Measurements from ENCODE around the gene TXN2.

Gene TXN2

GRCh38 chr22:36443198-36443770, 38.2 kb downstream of the TXN2 start:
- TF ChIP-seq CTCF (IDR thresholded peaks at IDR 0.05; ENCODE audit: low read depth, low read length) = no peak
- H3K4me3 ChIP-seq (ENCODE audit: low read depth, low read length) = no peak overlapping the region

- no peak for TF ChIP-seq CTCF (IDR thresholded peaks at IDR 0.05; ENCODE audit: low read depth, low read length)
Observed at GRCh38 chr22:36442506-36443197, 38.8 kb downstream of the TXN2 start.

GRCh38 chr22:36440429-36441002, 40.9 kb downstream of the TXN2 start:
- no peak overlapping the region for H3K4me3 ChIP-seq (ENCODE audit: low read depth, low read length)
- TF ChIP-seq CTCF (IDR thresholded peaks at IDR 0.05; ENCODE audit: low read depth, low read length) = no peak

More at GRCh38 chr22:36442506-36443197, 38.8 kb downstream of the TXN2 start:
- no peak overlapping the region for H3K4me3 ChIP-seq (ENCODE audit: low read depth, low read length)

- no peak overlapping the region for H3K4me3 ChIP-seq (ENCODE audit: low read depth, low read length)
- no peak for TF ChIP-seq CTCF (IDR thresholded peaks at IDR 0.05; ENCODE audit: low read depth, low read length)
Observed at GRCh38 chr22:36439481-36440271, 41.8 kb downstream of the TXN2 start.

GRCh38 chr22:36435516-36436415, 45.7 kb downstream of the TXN2 start:
- no peak for TF ChIP-seq CTCF (IDR thresholded peaks at IDR 0.05; ENCODE audit: low read depth, low read length)
- no peak overlapping the region for H3K4me3 ChIP-seq (ENCODE audit: low read depth, low read length)

GRCh38 chr22:36433318-36434231, 47.9 kb downstream of the TXN2 start:
- TF ChIP-seq CTCF (IDR thresholded peaks at IDR 0.05; ENCODE audit: low read depth, low read length) = no peak
- no peak overlapping the region for H3K4me3 ChIP-seq (ENCODE audit: low read depth, low read length)

Data from WI38 (cell line).